Sigmoid colon (tissue), 4 donors: ENCODE data around the gene STK32B.

Source experiments
- CTCF ChIP-seq, 4 experiments: fragments of 450-650 bp in 3 of 4; fragments of 200-600 bp in 1 of 4; IDR thresholded peaks; one replicate each; pipeline ENCODE4 v1.5.1; 2016 to 2019; ENCODE audit warnings: antibody characterized with exemption in 4 of 4, mild to moderate bottlenecking in 3 of 4, moderate library complexity in 2 of 4
- POLR2AphosphoS5 ChIP-seq, 4 donors: sonication (generic); formaldehyde crosslinking; IDR thresholded peaks; one replicate each; pipeline ENCODE4 v1.6.1; 2017; ENCODE audit warnings: antibody characterized with exemption in 4 of 4

- TF ChIP-seq POLR2AphosphoS5 (IDR thresholded peaks at IDR 0.05) (no peak), CTCF (IDR thresholded peaks at IDR 0.05) (no peak)
Observed at GRCh38 chr4:5398056-5398455, 346.8 kb downstream of the STK32B start.
